HepG2 (cell line): ENCODE results near the gene CYP2A13. TPM values are rescaled to one million over a fixed set of nuclear protein-coding genes. Genes with fewer than 3 reads are reported as not detected.

Experiments used
- ATAC-seq: fragments of 200-7000 bp; cut with Tn5 transposase; 3 replicates; pipeline ENCODE4 v1.9.1; 2020; ENCODE audit warnings: mild to moderate bottlenecking, moderate library complexity
- BruUV-seq: library from RNA; stranded (reverse); fragments of 400-500 nt; replicated peaks from 2 replicates; lab custom pipeline; 2021; lab: Mats Ljungman, UMichigan
- CTCF ChIA-PET: fragments of 300-600 bp; formaldehyde crosslinking; extraction: SDS; loops from one replicate; lab custom pipeline; 2021; ENCODE audit warnings: low total read pairs, inconsistent platforms, low intra/inter-chr PET ratio; lab: Yijun Ruan, JAX
- POLR2A ChIA-PET: fragments of 350-600 bp; sonication (Branson Sonifier 250); formaldehyde crosslinking; loops from one replicate; lab custom pipeline; 2020; ENCODE audit warnings: antibody characterized with exemption, inconsistent platforms; lab: Yijun Ruan, JAX
- DNase-seq: peaks from one replicate; pipeline ENCODE4 v3.0.0-alpha.2; 2015; ENCODE audit warnings: low spot score
- FAIRE-seq: peaks from 3 replicates; lab custom pipeline; 2011; peaks lifted over from hg19 to GRCh38; lab: Jason Lieb, UNC
- H2AFZ ChIP-seq: one replicate; pipeline ENCODE4 v1.6.1; 2011; ENCODE audit warnings: low read length, inconsistent platforms
- H3K27ac ChIP-seq: fragments of 300-600 bp; 3 replicates; pipeline ENCODE4 v1.8.0; 2011; ENCODE audit warnings: mixed run types, mild to moderate bottlenecking, mixed read lengths, low read length, inconsistent platforms; ENCODE audit not compliant: insufficient read depth; ENCODE audit errors: extremely low read length
- H3K27me3 ChIP-seq, 2 experiments: fragments of 200-600 bp in 1 of 2; 2 replicates in 1 of 2; 3 replicates in 1 of 2; pipeline versions ENCODE4 v1.6.0 to v1.8.0; 2011; ENCODE audit warnings: low read length in 2 of 2, mild to moderate bottlenecking in 2 of 2, moderate library complexity in 2 of 2, inconsistent platforms in 1 of 2; ENCODE audit not compliant: insufficient read depth in 2 of 2, control insufficient read depth in 1 of 2
- H3K36me3 ChIP-seq, 2 experiments: fragments of 200-600 bp in 1 of 2; replicated peaks in 1 of 2; 2 replicates in 1 of 2; 3 replicates in 1 of 2; pipeline versions ENCODE4 v1.5.1 to v1.8.0; 2011; ENCODE audit warnings: low read length in 2 of 2, inconsistent platforms in 1 of 2; ENCODE audit not compliant: insufficient read depth in 2 of 2, control insufficient read depth in 1 of 2
- H3K4me1 ChIP-seq: 2 replicates; pipeline ENCODE4 v1.5.1; 2012; ENCODE audit warnings: low read length, inconsistent platforms; ENCODE audit not compliant: insufficient read depth
- H3K4me2 ChIP-seq: 2 replicates; pipeline ENCODE4 v1.6.0; 2011; ENCODE audit warnings: low read depth, low read length, inconsistent platforms
- H3K4me3 ChIP-seq, 3 experiments: fragments of 200-600 bp in 1 of 3; sonication (generic), shearing (Covaris generic) in 1 of 3; replicated peaks in 1 of 3; 2 replicates each; pipeline ENCODE4 v1.5.1; 2011 to 2016; ENCODE audit warnings: low read length in 3 of 3, inconsistent platforms in 2 of 3, low read depth in 2 of 3, mild to moderate bottlenecking in 2 of 3, control low read depth in 1 of 3, mixed read lengths in 1 of 3; ENCODE audit not compliant: insufficient read depth in 1 of 3
- H3K79me2 ChIP-seq: one replicate; pipeline ENCODE4 v1.6.1; 2011; ENCODE audit warnings: low read length, inconsistent platforms; ENCODE audit not compliant: insufficient read depth
- H3K9ac ChIP-seq: 2 replicates; pipeline ENCODE4 v1.6.0; 2011; ENCODE audit warnings: mild to moderate bottlenecking, low read depth, low read length, inconsistent platforms; ENCODE audit not compliant: insufficient read depth
- H3K9me3 ChIP-seq: 2 replicates; pipeline ENCODE4 v1.5.1; 2012; ENCODE audit warnings: mild to moderate bottlenecking, low read length
- H4K20me1 ChIP-seq: 2 replicates; pipeline ENCODE4 v1.6.0; 2011; ENCODE audit warnings: inconsistent platforms, mild to moderate bottlenecking, low read length, moderate library complexity; ENCODE audit not compliant: insufficient read depth
- BRF2 ChIP-seq: sonication (generic); formaldehyde crosslinking; IDR thresholded peaks from 2 replicates; pipeline ENCODE4 v1.8.1; 2022; ENCODE audit warnings: mild to moderate bottlenecking, missing genetic modification reagents
- CBX1 ChIP-seq: IDR thresholded peaks from one replicate; pipeline ENCODE4 v1.6.1; 2016; ENCODE audit warnings: antibody characterized with exemption, low read depth
- ELF4 ChIP-seq: sonication (generic); formaldehyde crosslinking; IDR thresholded peaks from 2 replicates; pipeline ENCODE4 v1.5.0; 2020; ENCODE audit warnings: missing genetic modification reagents, mild to moderate bottlenecking, moderate library complexity, borderline replicate concordance
- HDAC2 ChIP-seq: sonication (generic); formaldehyde crosslinking; IDR thresholded peaks from 2 replicates; pipeline ENCODE4 v1.4.0; 2020; ENCODE audit warnings: missing genetic modification reagents
- HNRNPUL1 ChIP-seq: fragments of 200-400 bp; formaldehyde crosslinking; IDR thresholded peaks from 2 replicates; pipeline ENCODE4 v1.6.1; 2017; ENCODE audit warnings: low read depth, mild to moderate bottlenecking, low read length, moderate library complexity
- NFIB ChIP-seq: sonication (generic); formaldehyde crosslinking; IDR thresholded peaks from 2 replicates; pipeline ENCODE4 v1.9.0; 2021; ENCODE audit warnings: missing genetic modification reagents, mild to moderate bottlenecking, borderline replicate concordance
- PATZ1 ChIP-seq: sonication (generic); formaldehyde crosslinking; IDR thresholded peaks from 2 replicates; pipeline ENCODE4 v1.4.0; 2020; ENCODE audit warnings: missing genetic modification reagents
- PBX3 ChIP-seq: sonication (generic); formaldehyde crosslinking; IDR thresholded peaks from 2 replicates; pipeline ENCODE4 v1.8.1; 2023; ENCODE audit warnings: missing genetic modification reagents, inconsistent platforms, borderline replicate concordance
- PHF20 ChIP-seq: sonication (generic); formaldehyde crosslinking; IDR thresholded peaks from 2 replicates; pipeline ENCODE4 v1.5.0; 2020; ENCODE audit warnings: mild to moderate bottlenecking, missing genetic modification reagents
- SP2 ChIP-seq: sonication (generic); formaldehyde crosslinking; IDR thresholded peaks from 2 replicates; pipeline ENCODE4 v1.5.1; 2020; ENCODE audit warnings: mild to moderate bottlenecking, missing genetic modification reagents
- TRIM24 ChIP-seq: sonication (generic); formaldehyde crosslinking; IDR thresholded peaks from 2 replicates; pipeline ENCODE4 v1.8.0; 2022; ENCODE audit warnings: mild to moderate bottlenecking, missing genetic modification reagents
- XBP1 ChIP-seq: sonication (generic); formaldehyde crosslinking; IDR thresholded peaks from 2 replicates; pipeline ENCODE4 v1.5.0; 2020; ENCODE audit warnings: missing genetic modification reagents
- ZKSCAN8 ChIP-seq: IDR thresholded peaks from 2 replicates; pipeline ENCODE4 v1.6.1; 2016; ENCODE audit warnings: borderline replicate concordance, missing genetic modification reagents, missing compliant biosample characterization
- ZMAT5 ChIP-seq: sonication (generic); formaldehyde crosslinking; IDR thresholded peaks from 2 replicates; pipeline ENCODE4 v1.5.0; 2020; ENCODE audit warnings: mild to moderate bottlenecking, low read depth, missing genetic modification reagents, borderline replicate concordance
- ZNF143 ChIP-seq: sonication (generic); formaldehyde crosslinking; IDR thresholded peaks from 2 replicates; pipeline ENCODE4 v1.4.0; 2020; ENCODE audit warnings: missing genetic modification reagents
- ZNF335 ChIP-seq: sonication (generic); formaldehyde crosslinking; IDR thresholded peaks from 2 replicates; pipeline ENCODE4 v1.4.0; 2020; ENCODE audit warnings: missing genetic modification reagents
- ZNF580 ChIP-seq: IDR thresholded peaks from 2 replicates; pipeline ENCODE4 v1.6.1; 2016; ENCODE audit warnings: low read depth, borderline replicate concordance
- ZNF607 ChIP-seq: sonication (generic); formaldehyde crosslinking; IDR thresholded peaks from 2 replicates; pipeline ENCODE4 v1.5.1; 2020; ENCODE audit warnings: missing genetic modification reagents, mild to moderate bottlenecking, borderline replicate concordance
- ZNF616 ChIP-seq: sonication (generic); formaldehyde crosslinking; IDR thresholded peaks from 2 replicates; pipeline ENCODE4 v1.5.0; 2020; ENCODE audit warnings: low read depth, mild to moderate bottlenecking, missing genetic modification reagents
- ZNF672 ChIP-seq: sonication (generic); formaldehyde crosslinking; IDR thresholded peaks from 2 replicates; pipeline ENCODE4 v1.8.1; 2022; ENCODE audit warnings: missing genetic modification reagents
- WGBS: methylation state at CpG from one replicate; pipeline ENCODE4 v1.1.6; 2017; ENCODE audit warnings: low lambda C conversion rate; 5-methylcytosine and 5-hydroxymethylcytosine counted together
- in situ Hi-C: cut with HindIII; loops from 2 replicates; pipeline ENCODE4 v1.10.0; 2017; ENCODE audit warnings: low pct_unique_long_range_greater_than_20kb; ENCODE audit not compliant: extremely low pct_ligation_motif_present
- intact Hi-C: fragments of 100-400 bp; cut with micrococcal nuclease; formaldehyde crosslinking; loops from one replicate; pipeline ENCODE4 v1.10.0; 2022; ENCODE audit not compliant: unreplicated experiment
- polyA plus RNA-seq, 8 experiments: library from polyadenylated mRNA; depleted of rRNA in 3 of 8; stranded (reverse) in 7 of 8; unstranded in 1 of 8; fragments of >200 nt; fragmentation: Illumina TruSeq in 4 of 8; extraction: Trizol in 4 of 8; gene quantifications; 2 replicates each; pipeline versions ENCODE4 v1.2.1 to v1.2.3, GENCODE V29; 2011 to 2016; ENCODE audit warnings: low read depth in 4 of 8, missing spikeins in 1 of 8, mixed read lengths in 1 of 8; ENCODE audit not compliant: insufficient read depth in 1 of 8
- total RNA-seq, 5 experiments: library from RNA; depleted of rRNA; stranded (reverse); fragments of >200 nt; fragmentation: Illumina TruSeq; extraction: Trizol; gene quantifications; 2 replicates each; pipeline ENCODE4 v1.2.3, GENCODE V29; 2016; ENCODE audit warnings: low read depth in 1 of 5

The CYP2A13 gene
- total and polyA plus RNA-seq, 2 of the 13 experiments (the other 11 are each of a cell fraction or from before 2014, with no cell fraction given), result not detected

GRCh38 chr19:41085748-41086415 is 2.4 kb upstream of the CYP2A13 start:
- ATAC-seq (no peak), DNase-seq (no peak)
- Histone ChIP-seq H3K4me2 (no peak overlapping the region), H3K27ac (no peak overlapping the region), H3K79me2 (no peaks in the 10 kb centered on the region), H3K9me3 (no peaks in the 10 kb centered on the region), H3K4me3 (no peak overlapping the region), H2AFZ (no peak overlapping the region), H3K36me3 (no peaks in the 10 kb centered on the region), H3K9ac (no peak overlapping the region)
- in situ Hi-C loops (no loop called here), intact Hi-C loops (no loop called here)
- ChIA-PET CTCF (no interaction called here), POLR2A (no interaction called here)
- TF ChIP-seq TRIM24 (CRISPR knock-in tag), result no peak
- no peak for TF ChIP-seq PHF20 (CRISPR knock-in tag)
- no peak for TF ChIP-seq NFIB (CRISPR knock-in tag)
- TF ChIP-seq PATZ1 (CRISPR knock-in tag), result no peak
- TF ChIP-seq XBP1, result no peak
- TF ChIP-seq HNRNPUL1, result no peak
- no peak for TF ChIP-seq ZNF143 (CRISPR knock-in tag)
- TF ChIP-seq ZNF335 (CRISPR knock-in tag), result no peak
- no peak for TF ChIP-seq CBX1
- TF ChIP-seq ZMAT5 (CRISPR knock-in tag), result no peak
- no peak for TF ChIP-seq ZKSCAN8
- TF ChIP-seq SP2, result no peak
- TF ChIP-seq ZNF672 (CRISPR knock-in tag), result no peak
- no peak for TF ChIP-seq ZNF607 (CRISPR knock-in tag)
- no peak for TF ChIP-seq ZNF616 (CRISPR knock-in tag)
- no peak for TF ChIP-seq BRF2 (CRISPR knock-in tag)
- no peak for TF ChIP-seq ZNF580 (CRISPR knock-in tag)
- TF ChIP-seq ELF4 (CRISPR knock-in tag), result no peak
- TF ChIP-seq PBX3 (CRISPR knock-in tag), result no peak
- TF ChIP-seq HDAC2 (CRISPR knock-in tag), result no peak
- TF ChIP-seq, all 625 proteins: peak for 0
- Histone ChIP-seq H3K4me1 (no peaks in the 10 kb centered on the region), H4K20me1 (no peaks in the 10 kb centered on the region), H3K27me3 (peaks cover 0 to 10% of the 10 kb centered on the region in 2 experiments; a peak in 1 of 5 replicates)
- FAIRE-seq, result no peak
- WGBS, result 0% methylated on average over 1 of the region's 1 CpG
- no TSS peak for BruUV-seq
